H1 (cell line): ENCODE measurements around the gene CIPC. TPM values are rescaled to one million over a fixed set of nuclear protein-coding genes. Genes with fewer than 3 reads are reported as not detected.

Experiments
- CHD7 ChIP-seq: fragments of 300-600 bp; sonication (generic); IDR thresholded peaks from 2 replicates; pipeline ENCODE4 v1.7.1; 2012; ENCODE audit warnings: low read length, moderate library complexity, mild to moderate bottlenecking, inconsistent platforms; ENCODE audit not compliant: insufficient replicate concordance
- MAFK ChIP-seq: IDR thresholded peaks from 2 replicates; pipeline ENCODE4 v1.6.1; 2012; ENCODE audit warnings: low read depth, mild to moderate bottlenecking, improper control_type of control experiment, low read length
- RBBP5 ChIP-seq: IDR thresholded peaks from 2 replicates; pipeline ENCODE4 v1.7.1; 2012; ENCODE audit warnings: low read depth, mild to moderate bottlenecking, inconsistent platforms, low read length, moderate library complexity, borderline replicate concordance
- TEAD4 ChIP-seq: IDR thresholded peaks from 2 replicates; pipeline ENCODE4 v1.6.1; 2012; ENCODE audit warnings: low read depth, low read length, inconsistent platforms, mixed read lengths
- polyA plus RNA-seq, 7 experiments: library from polyadenylated mRNA; depleted of rRNA in 3 of 7; stranded (reverse) in 5 of 7; unstranded in 2 of 7; fragments of >200 nt in 5 of 7; fragments of 200-250 nt in 2 of 7; gene quantifications; 1 replicate in 5 of 7; 2 replicates in 1 of 7; 4 replicates in 1 of 7; pipeline versions ENCODE4 v1.2.1 to v1.2.3, GENCODE V29; 2011 to 2013; ENCODE audit warnings: missing spikeins in 2 of 7, mixed read lengths in 2 of 7
- total RNA-seq: library from RNA; stranded (reverse); fragmentation: NEBNext Ultra II Directional; extraction: Animal tissue kit (Norgen Biotek cat#: 25700); gene quantifications from 2 replicates; pipeline ENCODE4 v1.2.1, GENCODE V29; 2021

The CIPC gene
- total and polyA plus RNA-seq, 2 of the 8 experiments (the other 6 are each of a cell fraction or from before 2014, with no cell fraction given) = 13.9 to 32.7 TPM

DNA sequence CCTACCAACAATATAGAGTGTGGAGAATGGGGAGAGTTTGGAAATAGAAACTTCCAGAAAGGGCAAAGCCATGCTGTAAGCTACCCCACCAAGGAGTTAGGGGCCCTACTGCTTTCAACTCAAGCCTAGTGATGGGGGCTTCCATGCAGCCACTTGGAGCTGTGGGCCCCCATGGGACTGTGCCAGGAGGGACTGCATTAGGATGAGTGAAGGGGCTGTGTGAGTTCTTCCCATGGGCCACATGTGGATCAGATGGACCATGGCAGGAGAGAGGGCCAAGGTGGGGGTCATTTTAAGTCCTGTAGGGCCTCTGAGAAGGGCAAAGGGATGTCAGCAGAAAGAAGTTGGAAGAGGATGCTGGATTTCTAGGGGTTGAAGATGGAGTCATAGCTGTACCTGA, 23.1 kb upstream of the CIPC start (continued):
- TF ChIP-seq CHD7 (no peak), TEAD4 (no peak), MAFK (no peak), RBBP5 (no peak)
